Stimulated activated effector memory CD8-positive, alpha-beta T cell treated with anti-CD3 and anti-CD28 coated beads, Interleukin-12 subunit alpha, Interleukin-12 subunit beta, amount 100 ng/mL, for 72 hours (primary cell): ENCODE data around the gene WSCD2.

ENCODE experiments used
- ATAC-seq: fragments of 150-1000 bp; cut with Tn5 transposase; 2 replicates; pipeline ENCODE4 v1.10.0; 2021
- DNase-seq, 2 donors: peaks; one replicate each; pipeline ENCODE4 v3.0.0; 2021 to 2022; ENCODE audit warnings: low spot score in 2 of 2
- H3K27ac Mint-ChIP-seq: one replicate; pipeline ENCODE4 v1.8.0; 2022; ENCODE audit warnings: mild to moderate bottlenecking, mixed read lengths
- H3K36me3 Mint-ChIP-seq: one replicate; pipeline ENCODE4 v1.8.0; 2022; ENCODE audit warnings: mild to moderate bottlenecking, mixed read lengths
- H3K4me1 Mint-ChIP-seq: one replicate; pipeline ENCODE4 v1.8.0; 2022; ENCODE audit warnings: mixed read lengths
- H3K4me3 Mint-ChIP-seq: one replicate; pipeline ENCODE4 v1.8.0; 2022; ENCODE audit warnings: mild to moderate bottlenecking, mixed read lengths
- H3K9me3 Mint-ChIP-seq: one replicate; pipeline ENCODE4 v1.8.0; 2022; ENCODE audit warnings: mixed read lengths

Gene WSCD2

GRCh38 chr12:108131657-108132126 is 2.6 kb downstream of the WSCD2 start:
- DNase-seq = no peak
- Mint-ChIP-seq H3K36me3 (no peaks in the 10 kb centered on the region), H3K27ac (no peak overlapping the region), H3K4me1 (no peaks in the 10 kb centered on the region), H3K9me3 (no peaks in the 10 kb centered on the region), H3K4me3 (no peak overlapping the region)
- ATAC-seq = no peak

- DNase-seq = no peak
- no peaks in the 10 kb centered on the region for H3K9me3 Mint-ChIP-seq
- no peak for ATAC-seq
- H3K4me1 Mint-ChIP-seq = no peaks in the 10 kb centered on the region
- no peak overlapping the region for H3K4me3 Mint-ChIP-seq
- no peak overlapping the region for H3K27ac Mint-ChIP-seq
- H3K36me3 Mint-ChIP-seq = no peaks in the 10 kb centered on the region
These were observed 4.4 kb downstream of the WSCD2 start for GRCh38 chr12:108133482-108133881.

- Mint-ChIP-seq H3K4me1 (no peaks in the 10 kb centered on the region), H3K9me3 (no peaks in the 10 kb centered on the region), H3K36me3 (no peaks in the 10 kb centered on the region), H3K4me3 (no peak overlapping the region), H3K27ac (no peak overlapping the region)
- no peak for ATAC-seq
- no peak for DNase-seq
These were observed 5.7 kb downstream of the WSCD2 start for GRCh38 chr12:108134744-108135143.

- Mint-ChIP-seq H3K9me3 (no peaks in the 10 kb centered on the region), H3K4me1 (no peaks in the 10 kb centered on the region), H3K36me3 (no peaks in the 10 kb centered on the region), H3K27ac (no peak overlapping the region), H3K4me3 (no peak overlapping the region)
- DNase-seq (no peak), ATAC-seq (no peak)
These were observed 6.5 kb downstream of the WSCD2 start for GRCh38 chr12:108135627-108136026.

- no peaks in the 10 kb centered on the region for H3K4me1 Mint-ChIP-seq
- H3K27ac Mint-ChIP-seq = no peak overlapping the region
- H3K4me3 Mint-ChIP-seq = no peak overlapping the region
- no peak for DNase-seq
- no peak for ATAC-seq
- no peaks in the 10 kb centered on the region for H3K9me3 Mint-ChIP-seq
- no peaks in the 10 kb centered on the region for H3K36me3 Mint-ChIP-seq
These were observed 7.6 kb downstream of the WSCD2 start for GRCh38 chr12:108136697-108137096.

- H3K4me3 Mint-ChIP-seq = no peak overlapping the region
- no peaks in the 10 kb centered on the region for H3K9me3 Mint-ChIP-seq
- ATAC-seq (no peak), DNase-seq (no peak)
- no peaks in the 10 kb centered on the region for H3K4me1 Mint-ChIP-seq
- no peaks in the 10 kb centered on the region for H3K36me3 Mint-ChIP-seq
- H3K27ac Mint-ChIP-seq = no peak overlapping the region
These were observed 10.4 kb downstream of the WSCD2 start for GRCh38 chr12:108139454-108139853.

- Mint-ChIP-seq H3K4me3 (no peak overlapping the region), H3K4me1 (no peaks in the 10 kb centered on the region), H3K27ac (no peak overlapping the region), H3K36me3 (no peaks in the 10 kb centered on the region), H3K9me3 (no peaks in the 10 kb centered on the region)
- ATAC-seq = no peak
- DNase-seq = no peak
These were observed 11.4 kb downstream of the WSCD2 start for GRCh38 chr12:108140501-108140900.

GRCh38 chr12:108141600-108142130 is 12.6 kb downstream of the WSCD2 start:
- H3K9me3 Mint-ChIP-seq = no peaks in the 10 kb centered on the region

GRCh38 chr12:108143144-108143543 is 14.1 kb downstream of the WSCD2 start:
- ATAC-seq = no peak
- H3K4me1 Mint-ChIP-seq = no peaks in the 10 kb centered on the region
- H3K36me3 Mint-ChIP-seq = no peaks in the 10 kb centered on the region
- no peak overlapping the region for H3K4me3 Mint-ChIP-seq
- H3K9me3 Mint-ChIP-seq = no peaks in the 10 kb centered on the region
- no peak for DNase-seq
- H3K27ac Mint-ChIP-seq = no peak overlapping the region

More at GRCh38 chr12:108141600-108142130, 12.6 kb downstream of the WSCD2 start:
- ATAC-seq = no peak
- Mint-ChIP-seq H3K4me1 (no peaks in the 10 kb centered on the region), H3K27ac (no peak overlapping the region), H3K36me3 (no peaks in the 10 kb centered on the region), H3K4me3 (no peak overlapping the region)
- no peak for DNase-seq

- H3K4me1 Mint-ChIP-seq = no peaks in the 10 kb centered on the region
- H3K27ac Mint-ChIP-seq = no peak overlapping the region
- no peak overlapping the region for H3K4me3 Mint-ChIP-seq
- H3K9me3 Mint-ChIP-seq = no peaks in the 10 kb centered on the region
- H3K36me3 Mint-ChIP-seq = no peaks in the 10 kb centered on the region
- no peak for ATAC-seq
- DNase-seq = no peak
These were observed 15.0 kb downstream of the WSCD2 start for GRCh38 chr12:108144080-108144479.

GRCh38 chr12:108145011-108145410 is 15.9 kb downstream of the WSCD2 start:
- Mint-ChIP-seq H3K4me3 (no peak overlapping the region), H3K9me3 (no peaks in the 10 kb centered on the region), H3K36me3 (no peaks in the 10 kb centered on the region), H3K4me1 (no peaks in the 10 kb centered on the region), H3K27ac (no peak overlapping the region)
- ATAC-seq (no peak), DNase-seq (no peak)

GRCh38 chr12:108146035-108146893 is 17.2 kb downstream of the WSCD2 start:
- ATAC-seq = no peak
- Mint-ChIP-seq H3K27ac (no peak overlapping the region), H3K4me3 (no peak overlapping the region), H3K36me3 (no peaks in the 10 kb centered on the region), H3K4me1 (no peaks in the 10 kb centered on the region), H3K9me3 (no peaks in the 10 kb centered on the region)
- no peak for DNase-seq

- no peaks in the 10 kb centered on the region for H3K4me1 Mint-ChIP-seq
- DNase-seq (no peak), ATAC-seq (no peak)
- no peak overlapping the region for H3K4me3 Mint-ChIP-seq
- no peaks in the 10 kb centered on the region for H3K9me3 Mint-ChIP-seq
- H3K27ac Mint-ChIP-seq = no peak overlapping the region
- no peaks in the 10 kb centered on the region for H3K36me3 Mint-ChIP-seq
These were observed 18.2 kb downstream of the WSCD2 start for GRCh38 chr12:108147279-108147678.

- no peaks in the 10 kb centered on the region for H3K4me1 Mint-ChIP-seq
- H3K27ac Mint-ChIP-seq = no peak overlapping the region
- DNase-seq (no peak), ATAC-seq (no peak)
- H3K4me3 Mint-ChIP-seq = no peak overlapping the region
- H3K36me3 Mint-ChIP-seq = no peaks in the 10 kb centered on the region
- H3K9me3 Mint-ChIP-seq = no peaks in the 10 kb centered on the region
These were observed 19.5 kb downstream of the WSCD2 start for GRCh38 chr12:108148521-108149074.

GRCh38 chr12:108150436-108150835 is 21.3 kb downstream of the WSCD2 start:
- ATAC-seq = no peak
- H3K36me3 Mint-ChIP-seq = no peaks in the 10 kb centered on the region
- no peaks in the 10 kb centered on the region for H3K4me1 Mint-ChIP-seq
- no peak for DNase-seq
- no peaks in the 10 kb centered on the region for H3K9me3 Mint-ChIP-seq
- no peak overlapping the region for H3K4me3 Mint-ChIP-seq
- H3K27ac Mint-ChIP-seq = no peak overlapping the region
